ENCODE measurements around the gene ARHGEF4.

ARHGEF4 gene

GRCh38 chr2:130917006-130917688 lies 80.4 kb downstream of the ARHGEF4 start:
- no peak for DNase-seq (ENCODE audit: low read depth)

- no peak for DNase-seq (ENCODE audit: low read depth)
These were observed 81.7 kb downstream of the ARHGEF4 start for GRCh38 chr2:130918393-130918792.

- peak; percentile 23 for DNase-seq (ENCODE audit: low read depth)
These were observed 83.9 kb downstream of the ARHGEF4 start for GRCh38 chr2:130920415-130921163.

GRCh38 chr2:130921164-130921476 lies 84.4 kb downstream of the ARHGEF4 start:
- no peak for DNase-seq (ENCODE audit: low read depth)

GRCh38 chr2:130922417-130922816 lies 85.7 kb downstream of the ARHGEF4 start:
- no peak for DNase-seq (ENCODE audit: low read depth)

- no peak for DNase-seq (ENCODE audit: low read depth)
These were observed 91.7 kb downstream of the ARHGEF4 start for GRCh38 chr2:130928385-130928784.

GRCh38 chr2:130930740-130931659 lies 94.3 kb downstream of the ARHGEF4 start:
- no peak for DNase-seq (ENCODE audit: low read depth)

- no peak for DNase-seq (ENCODE audit: low read depth)
These were observed 96.8 kb downstream of the ARHGEF4 start for GRCh38 chr2:130933501-130933900.

GRCh38 chr2:130936451-130936850 lies 99.7 kb downstream of the ARHGEF4 start:
- no peak for DNase-seq (ENCODE audit: low read depth)

- DNase-seq (ENCODE audit: low read depth): no peak
These were observed 111.3 kb downstream of the ARHGEF4 start for GRCh38 chr2:130947967-130948366.

- DNase-seq (ENCODE audit: low read depth): no peak
These were observed 113.2 kb downstream of the ARHGEF4 start for GRCh38 chr2:130949954-130950353.

GRCh38 chr2:130951018-130951417 lies 114.3 kb downstream of the ARHGEF4 start:
- DNase-seq (ENCODE audit: low read depth): no peak

- no peak for DNase-seq (ENCODE audit: low read depth)
These were observed 118.2 kb downstream of the ARHGEF4 start for GRCh38 chr2:130954873-130955272.

- DNase-seq (ENCODE audit: low read depth): no peak
These were observed 121.2 kb downstream of the ARHGEF4 start for GRCh38 chr2:130957915-130958314.

GRCh38 chr2:130963196-130963848 lies 126.6 kb downstream of the ARHGEF4 start:
- DNase-seq (ENCODE audit: low read depth): no peak

- DNase-seq (ENCODE audit: low read depth): no peak
These were observed 127.4 kb downstream of the ARHGEF4 start for GRCh38 chr2:130963849-130964793.

- no peak for DNase-seq (ENCODE audit: low read depth)
These were observed 128.2 kb downstream of the ARHGEF4 start for GRCh38 chr2:130964931-130965330.

- DNase-seq (ENCODE audit: low read depth): no peak
These were observed 129.5 kb downstream of the ARHGEF4 start for GRCh38 chr2:130966149-130966774.

- no peak for DNase-seq (ENCODE audit: low read depth)
These were observed 130.2 kb downstream of the ARHGEF4 start for GRCh38 chr2:130966775-130967490.

- no peak for DNase-seq (ENCODE audit: low read depth)
These were observed 135.7 kb downstream of the ARHGEF4 start for GRCh38 chr2:130972410-130972809.
